Endothelial cell of umbilical vein (primary cell): ENCODE data around the gene CENPU. TPM values are rescaled to one million over a fixed set of nuclear protein-coding genes. Genes with fewer than 3 reads are reported as not detected.

Source experiments
- BruUV-seq: library from RNA; stranded (reverse); fragments of 400-500 nt; replicated peaks from 2 replicates; lab custom pipeline; 2021; lab: Mats Ljungman, UMichigan
- CTCF ChIA-PET: fragments of 300-600, 350-600 bp; sonication (Branson Sonifier 250); formaldehyde crosslinking; loops from one replicate; lab custom pipeline; 2021; ENCODE audit warnings: antibody characterized with exemption, inconsistent platforms; lab: Charles Lee
- POLR2A ChIA-PET: fragments of 300-600, 350-600 bp; sonication (Branson Sonifier 250); formaldehyde crosslinking; loops from one replicate; lab custom pipeline; 2021; ENCODE audit warnings: antibody characterized with exemption, inconsistent platforms; lab: Charles Lee
- DNase-seq: peaks from one replicate; pipeline ENCODE4 v3.0.0-alpha.2; 2011; ENCODE audit warnings: low read depth, low spot score
- FAIRE-seq: peaks from 2 replicates; lab custom pipeline; 2011; peaks lifted over from hg19 to GRCh38; lab: Jason Lieb, UNC
- H2AFZ ChIP-seq: 2 replicates; pipeline ENCODE4 v1.6.0; 2012; ENCODE audit warnings: low read depth, low read length, control low read depth, inconsistent platforms
- H3K27ac ChIP-seq: 2 replicates; pipeline ENCODE4 v1.5.1; 2011; ENCODE audit warnings: low read depth, mild to moderate bottlenecking, control low read depth, low read length, moderate library complexity; ENCODE audit not compliant: insufficient read depth
- H3K27me3 ChIP-seq, 2 experiments: 2 replicates each; pipeline versions ENCODE4 v1.6.0 to v1.6.1; 2011; ENCODE audit warnings: low read length in 2 of 2, mixed read lengths in 1 of 2; ENCODE audit not compliant: control insufficient read depth in 2 of 2, insufficient read depth in 2 of 2
- H3K36me3 ChIP-seq, 2 experiments: 2 replicates in 1 of 2; 3 replicates in 1 of 2; pipeline ENCODE4 v1.5.1; 2011; ENCODE audit warnings: low read length in 2 of 2, mild to moderate bottlenecking in 1 of 2, moderate library complexity in 1 of 2; ENCODE audit not compliant: control insufficient read depth in 2 of 2, insufficient read depth in 2 of 2; ENCODE audit errors: extremely low read depth in 1 of 2
- H3K4me1 ChIP-seq: 3 replicates; pipeline ENCODE4 v1.5.1; 2011; ENCODE audit warnings: mild to moderate bottlenecking, low read length; ENCODE audit not compliant: control insufficient read depth, insufficient read depth; ENCODE audit errors: extremely low read depth
- H3K4me2 ChIP-seq: 2 replicates; pipeline ENCODE4 v1.6.1; 2011; ENCODE audit warnings: low read length, control low read depth, mixed read lengths; ENCODE audit not compliant: insufficient read depth
- H3K4me3 ChIP-seq, 3 experiments: fragments of 200-600 bp in 1 of 3; sonication (generic), shearing (Covaris generic) in 1 of 3; replicated peaks in 1 of 3; 2 replicates each; pipeline ENCODE4 v1.5.1; 2011 to 2016; ENCODE audit warnings: control low read depth in 3 of 3, low read length in 3 of 3, mild to moderate bottlenecking in 2 of 3, inconsistent platforms in 1 of 3, low read depth in 1 of 3, moderate library complexity in 1 of 3; ENCODE audit not compliant: insufficient read depth in 1 of 3
- H3K79me2 ChIP-seq: 2 replicates; pipeline ENCODE4 v1.6.0; 2012; ENCODE audit warnings: low read length, inconsistent platforms; ENCODE audit not compliant: control insufficient read depth, insufficient read depth
- H3K9ac ChIP-seq: replicated peaks from 2 replicates; pipeline ENCODE3; 2011; ENCODE audit warnings: low read length, control low read depth; ENCODE audit not compliant: insufficient read depth; ENCODE audit errors: extremely low read depth
- H3K9me1 ChIP-seq: replicated peaks from 3 replicates; pipeline ENCODE4 v1.6.0; 2011; ENCODE audit warnings: mild to moderate bottlenecking, low read length; ENCODE audit not compliant: control insufficient read depth, insufficient read depth; ENCODE audit errors: extremely low read depth
- H3K9me3 ChIP-seq: replicated peaks from 2 replicates; pipeline ENCODE4 v1.5.1; 2012; ENCODE audit warnings: low read length, inconsistent platforms; ENCODE audit not compliant: control insufficient read depth, insufficient read depth
- H4K20me1 ChIP-seq: replicated peaks from 2 replicates; pipeline ENCODE3; 2011; ENCODE audit warnings: mild to moderate bottlenecking, low read length; ENCODE audit not compliant: control insufficient read depth, insufficient read depth; ENCODE audit errors: extremely low read depth
- CTCF ChIP-seq, 2 donors: IDR thresholded peaks; 1 replicate in 1 of 2; 2 replicates in 1 of 2; pipeline ENCODE4 v1.5.1; 2011; ENCODE audit warnings: low read length in 2 of 2, mild to moderate bottlenecking in 2 of 2, moderate library complexity in 2 of 2, control low read depth in 1 of 2, inconsistent platforms in 1 of 2, low read depth in 1 of 2; ENCODE audit not compliant: insufficient read depth in 1 of 2; ENCODE audit errors: extremely low read depth in 1 of 2
- EZH2 ChIP-seq: IDR thresholded peaks from 2 replicates; pipeline ENCODE4 v1.6.1; 2012; ENCODE audit warnings: borderline replicate concordance, low read depth, mild to moderate bottlenecking, moderate library complexity, low read length, inconsistent platforms; ENCODE audit not compliant: severe bottlenecking
- FOS ChIP-seq: IDR thresholded peaks from 2 replicates; pipeline ENCODE4 v1.6.1; 2011; ENCODE audit warnings: mild to moderate bottlenecking, low read length, moderate library complexity, borderline replicate concordance; ENCODE audit not compliant: insufficient read depth
- GATA2 ChIP-seq: IDR thresholded peaks from 2 replicates; pipeline ENCODE4 v1.7.0; 2011; ENCODE audit warnings: low read depth, mild to moderate bottlenecking, moderate library complexity, mixed read lengths, low read length; ENCODE audit not compliant: insufficient read length, insufficient read depth
- JUN ChIP-seq: IDR thresholded peaks from 2 replicates; pipeline ENCODE4 v1.6.1; 2011; ENCODE audit warnings: borderline replicate concordance, low read depth; ENCODE audit not compliant: insufficient read length, insufficient read depth
- MAX ChIP-seq: IDR thresholded peaks from 2 replicates; pipeline ENCODE4 v1.6.1; 2011; ENCODE audit not compliant: insufficient read depth, insufficient read length
- MYC ChIP-seq: IDR thresholded peaks from one replicate; pipeline ENCODE4 v1.6.1; 2011; ENCODE audit warnings: mild to moderate bottlenecking, low read depth, low read length
- POLR2A ChIP-seq: IDR thresholded peaks from 2 replicates; pipeline ENCODE4 v1.6.1; 2012; ENCODE audit warnings: low read depth, mild to moderate bottlenecking, control low read depth, low read length
- POLR2AphosphoS5 ChIP-seq: IDR thresholded peaks from 2 replicates; pipeline ENCODE4 v1.6.1; 2012; ENCODE audit warnings: low read depth, mild to moderate bottlenecking, control low read depth, low read length, moderate library complexity; ENCODE audit not compliant: insufficient read depth
- dilution Hi-C: fragments of 300-500 bp; cut with MboI; formaldehyde crosslinking; loops from one replicate; pipeline ENCODE4 v1.15.0; 2019; ENCODE audit warnings: low sequenced_read_pairs; ENCODE audit not compliant: extremely low pct_ligation_motif_present
- intact Hi-C: fragments of 100-400 bp; cut with micrococcal nuclease; formaldehyde crosslinking; loops from one replicate; pipeline ENCODE4 v1.10.0; 2022
- polyA plus RNA-seq, 4 experiments: library from polyadenylated mRNA; depleted of rRNA in 3 of 4; stranded (reverse) in 3 of 4; unstranded in 1 of 4; fragments of >200 nt; gene quantifications; 2 replicates each; pipeline versions ENCODE4 v1.2.1 to v1.2.3, GENCODE V29; 2011 to 2012; ENCODE audit warnings: missing spikeins in 1 of 4
- total RNA-seq: library from RNA; stranded (reverse); gene quantifications from 2 replicates; pipeline ENCODE4 v1.2.3, GENCODE V29; 2021

Gene CENPU
- total and polyA plus RNA-seq, 2 donors (not counting 3 experiments of a cell fraction or from before 2014, with no cell fraction given), result 7.0 to 37.9 TPM

GRCh38 chr4:184684491-184685189, 49.3 kb downstream of the CENPU start:
- FAIRE-seq, result no peak
- no peaks in the 10 kb centered on the region for H3K9me3 ChIP-seq
- H3K27ac ChIP-seq, result no peak overlapping the region
- H3K79me2 ChIP-seq, result no peaks in the 10 kb centered on the region
- H3K9ac ChIP-seq, result no peak overlapping the region
- H3K4me3 ChIP-seq, result no peak overlapping the region
- H3K36me3 ChIP-seq, result no peaks in the 10 kb centered on the region
- H2AFZ ChIP-seq, result no peak overlapping the region
- TF ChIP-seq EZH2 (no peak), GATA2 (no peak), FOS (no peak), CTCF (IDR thresholded peaks at IDR 0.05; ENCODE audit: extremely low read depth in 1 of 2, insufficient read depth in 1 of 2, low read depth in 1 of 2, low read length in 2 of 2) (no peak), MAX (no peak), POLR2AphosphoS5 (no peak), POLR2A (no peak), JUN (no peak), MYC (no peak)
- no peak for DNase-seq
- H3K4me1 ChIP-seq, result peaks cover 14% of the 10 kb centered on the region
- BruUV-seq, result no TSS peak
- H3K27me3 ChIP-seq, result no peaks in the 10 kb centered on the region
- no peak overlapping the region for H3K4me2 ChIP-seq
- intact Hi-C loops, result no loop called here
- no peaks in the 10 kb centered on the region for H4K20me1 ChIP-seq
- ChIA-PET CTCF (interaction anchor here (0.8 to 2.0 kb wide), 2 partner anchors 10 to 25 kb away, joined by 3 to 5 read pairs; no protein-coding TSS in a partner anchor), POLR2A (no interaction called here)
- H3K9me1 ChIP-seq, result no peaks in the 10 kb centered on the region
- dilution Hi-C loops, result no loop called here
